Measurements from ENCODE around the gene SPSB4. TPM values are rescaled to one million over a fixed set of nuclear protein-coding genes. Genes with fewer than 3 reads are reported as not detected.

The SPSB4 gene
- total and polyA plus RNA-seq, 7 donors: 0.10 to 1.4 (median 0.44) TPM; not detected in 1

DNA sequence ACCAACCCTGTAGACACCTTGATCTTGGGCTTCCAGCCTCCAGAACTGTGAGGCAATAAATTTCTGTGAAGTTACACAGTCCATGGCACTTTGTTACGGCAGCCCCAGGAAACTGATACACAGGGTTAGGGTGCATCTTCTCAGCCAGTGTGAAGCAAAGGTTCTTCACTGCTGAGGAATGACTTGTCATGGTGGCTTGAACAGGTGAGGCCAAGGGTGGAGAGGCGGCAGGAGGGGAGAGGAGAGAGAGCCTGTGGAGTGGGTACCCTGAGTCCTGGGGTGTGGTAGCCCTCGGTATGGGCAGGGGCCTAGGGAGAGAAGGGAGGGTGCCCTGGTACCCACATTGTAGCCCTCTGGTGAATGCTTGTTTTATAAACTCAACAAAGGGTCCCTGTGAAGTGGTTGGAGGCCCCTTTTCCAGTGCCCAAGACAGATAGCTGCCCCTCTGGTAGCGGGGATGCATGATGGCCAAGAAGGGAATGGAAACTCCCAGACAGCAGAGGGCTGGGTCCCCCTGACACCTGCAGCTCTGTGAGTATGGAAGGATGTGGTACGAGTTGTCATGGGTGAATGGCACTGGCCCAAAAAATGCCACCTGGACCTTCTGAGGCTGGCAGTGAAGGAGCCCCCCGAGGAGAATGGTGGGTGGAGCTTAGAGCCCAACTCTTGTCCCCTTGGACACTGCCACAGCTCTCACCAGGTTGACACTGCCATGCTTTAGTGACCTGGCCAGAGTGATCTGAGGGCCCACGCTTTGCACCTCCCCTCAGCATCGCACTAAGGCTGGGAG, 49.6 kb downstream of the SPSB4 start:
- H3K27ac ChIP-seq: no peak overlapping the region
- no peaks in the 10 kb centered on the region for H3K27me3 ChIP-seq
- H3K4me1 ChIP-seq: peaks cover 0 to 4% (median 1%) of the 10 kb centered on the region in 4 donors
- 84 to 89% methylated on average over 8 of the region's 8 CpGs for WGBS, 2 donors
- H3K9me3 ChIP-seq: no peaks in the 10 kb centered on the region
- intact Hi-C loops (cut with DNase I): no loop called here
- TF ChIP-seq, protein P1, sequence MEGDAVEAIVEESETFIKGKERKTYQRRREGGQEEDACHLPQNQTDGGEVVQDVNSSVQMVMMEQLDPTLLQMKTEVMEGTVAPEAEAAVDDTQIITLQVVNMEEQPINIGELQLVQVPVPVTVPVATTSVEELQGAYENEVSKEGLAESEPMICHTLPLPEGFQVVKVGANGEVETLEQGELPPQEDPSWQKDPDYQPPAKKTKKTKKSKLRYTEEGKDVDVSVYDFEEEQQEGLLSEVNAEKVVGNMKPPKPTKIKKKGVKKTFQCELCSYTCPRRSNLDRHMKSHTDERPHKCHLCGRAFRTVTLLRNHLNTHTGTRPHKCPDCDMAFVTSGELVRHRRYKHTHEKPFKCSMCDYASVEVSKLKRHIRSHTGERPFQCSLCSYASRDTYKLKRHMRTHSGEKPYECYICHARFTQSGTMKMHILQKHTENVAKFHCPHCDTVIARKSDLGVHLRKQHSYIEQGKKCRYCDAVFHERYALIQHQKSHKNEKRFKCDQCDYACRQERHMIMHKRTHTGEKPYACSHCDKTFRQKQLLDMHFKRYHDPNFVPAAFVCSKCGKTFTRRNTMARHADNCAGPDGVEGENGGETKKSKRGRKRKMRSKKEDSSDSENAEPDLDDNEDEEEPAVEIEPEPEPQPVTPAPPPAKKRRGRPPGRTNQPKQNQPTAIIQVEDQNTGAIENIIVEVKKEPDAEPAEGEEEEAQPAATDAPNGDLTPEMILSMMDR (IDR thresholded peaks at IDR 0.05): no peak
- TF ChIP-seq POLR2A (IDR thresholded peaks at IDR 0.05) (no peak), POLR2AphosphoS5 (IDR thresholded peaks at IDR 0.05) (no peak)
- no peak for DNase-seq
- H3K4me3 ChIP-seq: no peak overlapping the region
- H3K36me3 ChIP-seq: no peaks in the 10 kb centered on the region

DNA sequence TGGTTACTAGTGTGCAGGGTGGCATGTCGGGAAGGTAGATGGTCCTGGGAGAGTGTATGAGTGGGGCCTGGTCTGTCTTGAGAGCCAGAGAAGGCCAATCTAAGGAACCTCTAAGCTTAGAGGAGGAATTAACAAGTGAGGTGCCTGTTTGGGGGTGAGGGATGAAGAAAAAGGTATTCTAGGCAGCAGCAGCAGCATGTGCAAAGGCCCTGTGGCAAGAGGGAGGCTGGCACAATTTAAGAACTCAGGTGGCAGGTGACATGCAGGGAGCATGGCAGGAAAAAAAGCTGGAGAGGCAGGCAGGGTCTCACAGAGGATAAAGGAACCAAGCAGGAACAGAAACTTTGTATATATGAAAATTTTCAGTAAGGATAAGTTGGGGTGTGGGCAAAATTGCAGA, 51.2 kb downstream of the SPSB4 start:
- H3K9me3 ChIP-seq: no peaks in the 10 kb centered on the region
- H3K27me3 ChIP-seq: no peaks in the 10 kb centered on the region
- TF ChIP-seq, protein P1 (IDR thresholded peaks at IDR 0.05): no peak
- TF ChIP-seq EP300 (IDR thresholded peaks at IDR 0.05) (no peak), POLR2A (IDR thresholded peaks at IDR 0.05) (no peak)
- no peaks in the 10 kb centered on the region for H3K36me3 ChIP-seq
- no peak overlapping the region for H3K27ac ChIP-seq
- intact Hi-C loops (cut with DNase I): no loop called here
- no peaks in the 10 kb centered on the region for H3K4me1 ChIP-seq
- 92 to 95% methylated on average over 1 of the region's 1 CpG for WGBS, 2 donors
- no peak overlapping the region for H3K4me3 ChIP-seq
- DNase-seq: no peak

DNA sequence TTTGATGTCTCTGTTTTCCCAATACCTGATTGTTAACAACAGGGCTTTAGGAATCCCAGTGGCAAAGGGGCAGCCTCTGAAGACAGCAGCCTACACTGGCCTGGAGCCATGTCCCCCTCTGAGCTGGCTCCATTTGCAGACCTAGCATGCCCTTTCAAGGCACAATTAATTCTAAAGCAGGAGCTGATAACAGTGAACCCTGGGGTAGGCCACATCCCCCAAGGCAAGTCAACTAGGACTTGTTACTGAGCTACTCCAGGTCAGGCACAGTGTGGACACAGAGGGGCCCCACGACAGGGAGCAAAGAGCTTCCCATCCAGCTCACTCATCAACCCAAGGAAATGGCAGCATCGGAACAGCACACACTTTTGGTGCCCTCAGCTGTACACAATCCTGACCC, 51.9 kb downstream of the SPSB4 start:
- Histone ChIP-seq H3K4me1 (no peaks in the 10 kb centered on the region), H3K9me3 (no peaks in the 10 kb centered on the region), H3K27me3 (no peaks in the 10 kb centered on the region), H3K36me3 (no peaks in the 10 kb centered on the region), H3K27ac (no peak overlapping the region), H3K4me3 (no peak overlapping the region)
- no peak for DNase-seq
- TF ChIP-seq POLR2AphosphoS5 (IDR thresholded peaks at IDR 0.05): no peak
- TF ChIP-seq, protein P1 (IDR thresholded peaks at IDR 0.05): no peak
- no peak for TF ChIP-seq POLR2A (IDR thresholded peaks at IDR 0.05)
- TF ChIP-seq EP300 (IDR thresholded peaks at IDR 0.05): no peak
- 78 to 81% methylated on average over 2 of the region's 2 CpGs for WGBS, 2 donors
- intact Hi-C loops (cut with DNase I): no loop called here

DNA sequence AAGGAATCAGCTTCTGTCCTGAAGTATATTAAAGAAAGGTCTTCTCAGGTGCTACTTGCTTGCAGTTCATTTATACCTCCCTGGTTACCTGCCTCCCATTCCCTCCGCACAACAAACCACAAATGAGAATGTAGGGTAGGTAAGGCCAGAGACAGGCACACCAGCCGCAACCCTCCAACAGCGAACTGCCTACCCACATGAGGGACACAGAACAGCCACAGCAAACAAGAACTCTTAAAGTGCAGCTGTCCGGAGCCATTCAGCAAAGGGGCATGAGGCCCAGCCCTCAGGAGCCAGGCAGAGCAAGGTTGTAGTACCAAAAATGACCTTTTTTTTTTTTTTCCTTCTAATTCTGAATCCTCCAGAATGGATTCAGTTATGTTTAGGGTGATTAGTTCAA, 52.4 kb downstream of the SPSB4 start:
- H3K4me1 ChIP-seq: no peaks in the 10 kb centered on the region
- no peaks in the 10 kb centered on the region for H3K9me3 ChIP-seq
- 87 to 96% methylated on average over 4 of the region's 4 CpGs for WGBS, 2 donors
- no peak for DNase-seq
- H3K4me3 ChIP-seq: no peak overlapping the region
- H3K36me3 ChIP-seq: no peaks in the 10 kb centered on the region
- no peak overlapping the region for H3K27ac ChIP-seq
- no peaks in the 10 kb centered on the region for H3K27me3 ChIP-seq
- intact Hi-C loops (cut with DNase I): no loop called here
- TF ChIP-seq EP300 (IDR thresholded peaks at IDR 0.05) (no peak), POLR2A (IDR thresholded peaks at IDR 0.05) (no peak), POLR2AphosphoS5 (IDR thresholded peaks at IDR 0.05) (no peak)
- TF ChIP-seq, protein P1 (IDR thresholded peaks at IDR 0.05): no peak
